ENCODE data around the gene FCHSD2. TPM values are rescaled to one million over a fixed set of nuclear protein-coding genes. Genes with fewer than 3 reads are reported as not detected.
"Not testable (repeated sequence)": the region's sequence is repeated elsewhere in the genome, so short reads cannot be mapped to it uniquely, and the experiment has no call there.

Gene FCHSD2
- total and polyA plus RNA-seq, 2 of the 13 experiments (the other 11 are each of a cell fraction or from before 2014, with no cell fraction given) = 20.5 to 24.8 TPM

- POLR2A ChIA-PET = no interaction called here
- in situ Hi-C loops (cut with HindIII; ENCODE audit: extremely low pct_ligation_motif_present, low pct_unique_long_range_greater_than_20kb) = no loop called here
- no peak for TF ChIP-seq JUN (CRISPR knock-in tag; IDR thresholded peaks at IDR 0.05)
These were observed 223.3 kb downstream of the FCHSD2 start for GRCh38 chr11:72918851-72919250.

GRCh38 chr11:72912253-72912652 lies 229.9 kb downstream of the FCHSD2 start:
- Histone ChIP-seq H2AFZ (ENCODE audit: low read length) (no peak overlapping the region), H3K4me3 (replicated peaks in 1 of 3; ENCODE audit: insufficient read depth in 1 of 3, low read depth in 2 of 3, low read length in 3 of 3) (no peak overlapping the region), H3K4me1 (ENCODE audit: insufficient read depth, low read length) (no peaks in the 10 kb centered on the region), H4K20me1 (ENCODE audit: insufficient read depth, low read length) (no peaks in the 10 kb centered on the region), H3K27me3 (ENCODE audit: control insufficient read depth in 1 of 2, insufficient read depth in 2 of 2, low read length in 2 of 2) (no peaks in the 10 kb centered on the region), H3K4me2 (ENCODE audit: low read depth, low read length) (no peak overlapping the region), H3K79me2 (ENCODE audit: insufficient read depth, low read length) (no peaks in the 10 kb centered on the region), H3K9ac (ENCODE audit: insufficient read depth, low read depth, low read length) (no peak overlapping the region), H3K36me3 (replicated peaks in 1 of 2; ENCODE audit: control insufficient read depth in 1 of 2, insufficient read depth in 2 of 2, low read length in 2 of 2) (peaks cover 4 to 19% of the 10 kb centered on the region in 2 experiments; a peak in 3 of 5 replicates), H3K27ac (ENCODE audit: extremely low read length, insufficient read depth, low read length) (no peak overlapping the region), H3K9me3 (ENCODE audit: low read length) (peaks cover 16% of the 10 kb centered on the region; the same call in 1 of the 2 replicates)
- intact Hi-C loops (cut with micrococcal nuclease; ENCODE audit: unreplicated experiment) (no loop called here), in situ Hi-C loops (cut with HindIII; ENCODE audit: extremely low pct_ligation_motif_present, low pct_unique_long_range_greater_than_20kb) (no loop called here)
- no peak for ATAC-seq
- WGBS (ENCODE audit: low lambda C conversion rate) = 100% methylated on average over 1 of the region's 1 CpG
- no TSS peak for BruUV-seq (replicated peaks)
- DNase-seq (ENCODE audit: low spot score) = no peak
- no peak for FAIRE-seq
- CTCF ChIA-PET (ENCODE audit: low intra/inter-chr PET ratio, low total read pairs) = no interaction called here
- POLR2A ChIA-PET = no interaction called here
- TF ChIP-seq SIX1 (CRISPR knock-in tag; IDR thresholded peaks at IDR 0.05; ENCODE audit: borderline replicate concordance) (no peak), ZMYM3 (CRISPR knock-in tag; IDR thresholded peaks at IDR 0.05) (no peak), PITX1 (CRISPR knock-in tag; IDR thresholded peaks at IDR 0.05) (no peak), U2AF2 (IDR thresholded peaks at IDR 0.05; ENCODE audit: low read depth, low read length) (no peak), ZSCAN21 (CRISPR knock-in tag; IDR thresholded peaks at IDR 0.05; ENCODE audit: borderline replicate concordance) (no peak)

More at GRCh38 chr11:72918851-72919250, 223.3 kb downstream of the FCHSD2 start:
- H3K4me1 ChIP-seq (ENCODE audit: insufficient read depth, low read length) = no peaks in the 10 kb centered on the region
- ATAC-seq (no peak), FAIRE-seq (no peak), DNase-seq (ENCODE audit: low spot score) (no peak)
- no peak overlapping the region for H3K27ac ChIP-seq (ENCODE audit: extremely low read length, insufficient read depth, low read length)
- H3K4me2 ChIP-seq (ENCODE audit: low read depth, low read length) = no peak overlapping the region
- H3K36me3 ChIP-seq (replicated peaks in 1 of 2; ENCODE audit: control insufficient read depth in 1 of 2, insufficient read depth in 2 of 2, low read length in 2 of 2) = peaks cover 2 to 28% of the 10 kb centered on the region in 2 experiments; a peak in 4 of 5 replicates
- H3K9ac ChIP-seq (ENCODE audit: insufficient read depth, low read depth, low read length) = no peak overlapping the region
- H3K4me3 ChIP-seq (replicated peaks in 1 of 3; ENCODE audit: insufficient read depth in 1 of 3, low read depth in 2 of 3, low read length in 3 of 3) = no peak overlapping the region
- CTCF ChIA-PET (ENCODE audit: low intra/inter-chr PET ratio, low total read pairs) = no interaction called here
- BruUV-seq (replicated peaks) = no TSS peak
- H3K79me2 ChIP-seq (ENCODE audit: insufficient read depth, low read length) = no peaks in the 10 kb centered on the region
- no peak overlapping the region for H2AFZ ChIP-seq (ENCODE audit: low read length)
- no peaks in the 10 kb centered on the region for H4K20me1 ChIP-seq (ENCODE audit: insufficient read depth, low read length)
- no peaks in the 10 kb centered on the region for H3K27me3 ChIP-seq (ENCODE audit: control insufficient read depth in 1 of 2, insufficient read depth in 2 of 2, low read length in 2 of 2)
- intact Hi-C loops (cut with micrococcal nuclease; ENCODE audit: unreplicated experiment) = no loop called here
- no peaks in the 10 kb centered on the region for H3K9me3 ChIP-seq (ENCODE audit: low read length)

GRCh38 chr11:72909558-72910388 lies 232.3 kb downstream of the FCHSD2 start:
- BruUV-seq (replicated peaks); POLR2A ChIA-PET; FAIRE-seq; H3K9ac ChIP-seq (ENCODE audit: insufficient read depth, low read depth, low read length); CTCF ChIA-PET (ENCODE audit: low intra/inter-chr PET ratio, low total read pairs); H3K4me1 ChIP-seq (ENCODE audit: insufficient read depth, low read length); H3K4me2 ChIP-seq (ENCODE audit: low read depth, low read length); H3K4me3 ChIP-seq (replicated peaks in 1 of 3; ENCODE audit: insufficient read depth in 1 of 3, low read depth in 2 of 3, low read length in 3 of 3); intact Hi-C loops (cut with micrococcal nuclease; ENCODE audit: unreplicated experiment); H2AFZ ChIP-seq (ENCODE audit: low read length); H3K27me3 ChIP-seq (ENCODE audit: control insufficient read depth in 1 of 2, insufficient read depth in 2 of 2, low read length in 2 of 2); H3K27ac ChIP-seq (ENCODE audit: extremely low read length, insufficient read depth, low read length); in situ Hi-C loops (cut with HindIII; ENCODE audit: extremely low pct_ligation_motif_present, low pct_unique_long_range_greater_than_20kb); H4K20me1 ChIP-seq (ENCODE audit: insufficient read depth, low read length); ATAC-seq; DNase-seq (ENCODE audit: low spot score); H3K79me2 ChIP-seq (ENCODE audit: insufficient read depth, low read length): not testable (repeated sequence)
- Histone ChIP-seq H3K9me3 (ENCODE audit: low read length) (peaks cover 16% of the 10 kb centered on the region; the same call in 1 of the 2 replicates), H3K36me3 (replicated peaks in 1 of 2; ENCODE audit: control insufficient read depth in 1 of 2, insufficient read depth in 2 of 2, low read length in 2 of 2) (peaks cover 4 to 17% of the 10 kb centered on the region in 2 experiments; a peak in 3 of 5 replicates)
- WGBS (ENCODE audit: low lambda C conversion rate) = 92% methylated on average over 18 of the region's 42 CpGs
